NT2/D1 (cell line): Measurements from ENCODE around the gene USP17L17.
"Not testable (repeated sequence)": the region's sequence is repeated elsewhere in the genome, so short reads cannot be mapped to it uniquely, and the experiment has no call there.

Experiments used
- SUZ12 ChIP-seq: IDR thresholded peaks from 2 replicates; pipeline ENCODE4 v1.6.1; 2011; ENCODE audit not compliant: insufficient read length, insufficient read depth; ENCODE audit errors: extremely low read depth
- YY1 ChIP-seq: IDR thresholded peaks from 2 replicates; pipeline ENCODE4 v1.6.1; 2011; ENCODE audit not compliant: insufficient read length, insufficient read depth
- ZNF274 ChIP-seq: IDR thresholded peaks from 2 replicates; pipeline ENCODE4 v1.6.1; 2011; ENCODE audit warnings: mild to moderate bottlenecking, low read depth, low read length

DNA sequence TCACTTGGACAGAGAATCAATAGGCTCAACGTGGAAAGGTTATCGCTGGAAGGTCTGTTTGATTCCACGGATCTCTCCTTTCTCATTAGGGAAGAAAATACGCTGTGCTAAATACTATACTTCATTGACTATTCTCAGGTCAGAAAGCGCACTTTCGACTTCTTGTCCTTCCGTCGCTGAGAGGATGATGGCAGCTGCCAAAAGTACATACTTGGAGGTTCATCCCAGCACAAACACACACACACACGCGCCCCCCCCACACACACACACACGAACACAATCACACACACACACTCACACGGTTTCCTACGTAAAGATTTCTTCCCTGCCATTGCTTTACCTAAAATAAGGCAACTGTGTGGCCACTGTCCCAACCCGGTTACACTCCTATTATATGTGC, 29.0 kb upstream of the USP17L17 start:
- TF ChIP-seq ZNF274, SUZ12, YY1: not testable (repeated sequence)
